HepG2 (cell line): Measurements from ENCODE around the gene SERPINA6. TPM values are rescaled to one million over a fixed set of nuclear protein-coding genes. Genes with fewer than 3 reads are reported as not detected.

Source experiments
- TMF1 ChIP-seq: sonication (generic); formaldehyde crosslinking; IDR thresholded peaks from 2 replicates; pipeline ENCODE4 v1.8.1; 2022; ENCODE audit warnings: low read depth, missing genetic modification reagents
- ZBTB1 ChIP-seq: sonication (generic); formaldehyde crosslinking; IDR thresholded peaks from 2 replicates; pipeline ENCODE4 v1.4.0; 2020; ENCODE audit warnings: missing genetic modification reagents, borderline replicate concordance
- ZBTB3 ChIP-seq: sonication (generic); formaldehyde crosslinking; IDR thresholded peaks from 2 replicates; pipeline ENCODE4 v1.4.0; 2020; ENCODE audit warnings: low read depth, mild to moderate bottlenecking, moderate library complexity, missing genetic modification reagents, borderline replicate concordance
- ZBTB8A ChIP-seq: sonication (generic); formaldehyde crosslinking; IDR thresholded peaks from 2 replicates; pipeline ENCODE4 v1.4.0; 2020; ENCODE audit warnings: mild to moderate bottlenecking, low read depth, missing genetic modification reagents, borderline replicate concordance
- ZNF34 ChIP-seq: sonication (generic); formaldehyde crosslinking; IDR thresholded peaks from 2 replicates; pipeline ENCODE4 v1.4.0; 2020; ENCODE audit warnings: mild to moderate bottlenecking, missing genetic modification reagents, borderline replicate concordance
- polyA plus RNA-seq, 8 experiments: library from polyadenylated mRNA; depleted of rRNA in 3 of 8; stranded (reverse) in 7 of 8; unstranded in 1 of 8; fragments of >200 nt; fragmentation: Illumina TruSeq in 4 of 8; extraction: Trizol in 4 of 8; gene quantifications; 2 replicates each; pipeline versions ENCODE4 v1.2.1 to v1.2.3, GENCODE V29; 2011 to 2016; ENCODE audit warnings: low read depth in 4 of 8, missing spikeins in 1 of 8, mixed read lengths in 1 of 8; ENCODE audit not compliant: insufficient read depth in 1 of 8
- total RNA-seq, 5 experiments: library from RNA; depleted of rRNA; stranded (reverse); fragments of >200 nt; fragmentation: Illumina TruSeq; extraction: Trizol; gene quantifications; 2 replicates each; pipeline ENCODE4 v1.2.3, GENCODE V29; 2016; ENCODE audit warnings: low read depth in 1 of 5
- TF ChIP-seq, protein P1 (sequence below): sonication (generic); formaldehyde crosslinking; IDR thresholded peaks from 2 replicates; pipeline ENCODE4 v1.8.0; 2022; ENCODE audit warnings: low read depth, missing genetic modification reagents
- TF ChIP-seq, protein P2 (sequence below): sonication (generic); formaldehyde crosslinking; IDR thresholded peaks from 2 replicates; pipeline ENCODE4 v1.9.0; 2021; ENCODE audit warnings: missing genetic modification reagents, borderline replicate concordance
- TF ChIP-seq, protein P3 (sequence below): sonication (generic); formaldehyde crosslinking; IDR thresholded peaks from 2 replicates; pipeline ENCODE4 v1.4.0; 2020; ENCODE audit warnings: missing genetic modification reagents
- TF ChIP-seq, protein P4 (sequence below): sonication (generic); formaldehyde crosslinking; IDR thresholded peaks from 2 replicates; pipeline ENCODE4 v1.5.0; 2020; ENCODE audit warnings: missing genetic modification reagents
- TF ChIP-seq, protein P5 (sequence below): sonication (generic); formaldehyde crosslinking; IDR thresholded peaks from 2 replicates; pipeline ENCODE4 v1.4.0; 2020; ENCODE audit warnings: missing genetic modification reagents, borderline replicate concordance
- TF ChIP-seq, protein P6 (sequence below): sonication (generic); formaldehyde crosslinking; conservative IDR thresholded peaks from 2 replicates; pipeline ENCODE4 v1.8.1; 2023; ENCODE audit warnings: missing genetic modification reagents
- TF ChIP-seq, protein P7 (sequence below): IDR thresholded peaks from 2 replicates; pipeline ENCODE4 v1.6.1; 2016; ENCODE audit warnings: missing genetic modification reagents, missing compliant biosample characterization

The SERPINA6 gene
- total and polyA plus RNA-seq, 2 of the 13 experiments (the other 11 are each of a cell fraction or from before 2014, with no cell fraction given): 260 to 333 TPM

DNA sequence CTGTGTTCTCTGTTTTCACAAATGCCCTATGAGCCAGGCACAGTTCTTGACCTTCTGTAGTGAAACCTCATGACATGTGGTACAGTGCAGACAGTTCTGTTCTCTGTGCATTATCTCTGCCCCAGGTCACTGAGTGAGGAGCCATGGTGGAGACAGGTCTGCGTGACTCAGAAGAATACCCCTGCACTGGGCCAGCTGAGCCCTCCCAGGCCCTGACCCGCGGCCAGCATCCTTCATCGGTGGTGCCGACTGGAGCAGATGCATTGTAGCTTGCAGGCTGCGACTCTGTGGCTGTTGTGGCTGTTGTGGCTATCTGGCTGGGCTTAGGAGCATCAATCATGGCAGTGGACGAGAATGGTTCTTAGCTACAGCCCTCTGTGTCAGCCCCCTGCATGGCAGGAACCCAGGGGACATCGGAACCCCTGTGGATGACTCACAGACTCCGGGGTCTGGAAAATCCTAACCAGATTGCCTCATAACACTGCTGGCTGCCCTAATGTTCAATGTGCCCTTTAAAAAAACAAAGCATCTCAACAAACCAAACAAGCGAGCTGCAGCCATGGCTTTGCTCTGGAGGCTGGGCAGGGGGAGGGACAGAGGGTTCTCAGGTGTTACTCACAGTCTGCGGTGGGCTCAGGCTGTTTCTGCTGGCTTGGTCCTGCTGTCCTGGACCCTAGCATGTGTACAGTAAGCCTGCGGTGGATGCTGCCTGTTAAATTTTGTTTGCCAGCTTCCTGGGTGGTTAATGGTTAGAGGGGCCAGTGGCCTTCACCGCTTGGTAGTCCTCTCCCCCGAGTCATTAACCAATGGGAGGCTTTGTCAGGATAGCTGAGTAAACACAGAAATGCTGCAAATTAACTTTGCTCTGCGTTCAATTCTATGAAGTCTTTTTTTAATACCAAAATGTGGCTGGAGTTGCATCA is at the start of gene SERPINA6 (continued):
- TF ChIP-seq, protein P1, sequence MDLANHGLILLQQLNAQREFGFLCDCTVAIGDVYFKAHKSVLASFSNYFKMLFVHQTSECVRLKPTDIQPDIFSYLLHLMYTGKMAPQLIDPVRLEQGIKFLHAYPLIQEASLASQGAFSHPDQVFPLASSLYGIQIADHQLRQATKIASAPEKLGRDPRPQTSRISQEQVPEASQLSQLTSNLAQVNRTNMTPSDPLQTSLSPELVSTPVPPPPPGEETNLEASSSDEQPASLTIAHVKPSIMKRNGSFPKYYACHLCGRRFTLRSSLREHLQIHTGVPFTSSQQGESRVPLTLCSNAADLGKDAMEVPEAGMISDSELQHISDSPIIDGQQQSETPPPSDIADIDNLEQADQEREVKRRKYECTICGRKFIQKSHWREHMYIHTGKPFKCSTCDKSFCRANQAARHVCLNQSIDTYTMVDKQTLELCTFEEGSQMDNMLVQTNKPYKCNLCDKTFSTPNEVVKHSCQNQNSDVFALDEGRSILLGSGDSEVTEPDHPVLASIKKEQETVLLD (CRISPR knock-in tag): no peak
- TF ChIP-seq, protein P2, sequence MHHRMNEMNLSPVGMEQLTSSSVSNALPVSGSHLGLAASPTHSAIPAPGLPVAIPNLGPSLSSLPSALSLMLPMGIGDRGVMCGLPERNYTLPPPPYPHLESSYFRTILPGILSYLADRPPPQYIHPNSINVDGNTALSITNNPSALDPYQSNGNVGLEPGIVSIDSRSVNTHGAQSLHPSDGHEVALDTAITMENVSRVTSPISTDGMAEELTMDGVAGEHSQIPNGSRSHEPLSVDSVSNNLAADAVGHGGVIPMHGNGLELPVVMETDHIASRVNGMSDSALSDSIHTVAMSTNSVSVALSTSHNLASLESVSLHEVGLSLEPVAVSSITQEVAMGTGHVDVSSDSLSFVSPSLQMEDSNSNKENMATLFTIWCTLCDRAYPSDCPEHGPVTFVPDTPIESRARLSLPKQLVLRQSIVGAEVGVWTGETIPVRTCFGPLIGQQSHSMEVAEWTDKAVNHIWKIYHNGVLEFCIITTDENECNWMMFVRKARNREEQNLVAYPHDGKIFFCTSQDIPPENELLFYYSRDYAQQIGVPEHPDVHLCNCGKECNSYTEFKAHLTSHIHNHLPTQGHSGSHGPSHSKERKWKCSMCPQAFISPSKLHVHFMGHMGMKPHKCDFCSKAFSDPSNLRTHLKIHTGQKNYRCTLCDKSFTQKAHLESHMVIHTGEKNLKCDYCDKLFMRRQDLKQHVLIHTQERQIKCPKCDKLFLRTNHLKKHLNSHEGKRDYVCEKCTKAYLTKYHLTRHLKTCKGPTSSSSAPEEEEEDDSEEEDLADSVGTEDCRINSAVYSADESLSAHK (CRISPR knock-in tag): no peak
- TF ChIP-seq TMF1 (peak; percentile 50; the same call in 1 of the 2 replicates), ZBTB8A (CRISPR knock-in tag) (no peak), ZBTB3 (CRISPR knock-in tag) (no peak), ZBTB1 (CRISPR knock-in tag) (no peak), ZNF34 (CRISPR knock-in tag) (no peak)
- TF ChIP-seq, protein P3, sequence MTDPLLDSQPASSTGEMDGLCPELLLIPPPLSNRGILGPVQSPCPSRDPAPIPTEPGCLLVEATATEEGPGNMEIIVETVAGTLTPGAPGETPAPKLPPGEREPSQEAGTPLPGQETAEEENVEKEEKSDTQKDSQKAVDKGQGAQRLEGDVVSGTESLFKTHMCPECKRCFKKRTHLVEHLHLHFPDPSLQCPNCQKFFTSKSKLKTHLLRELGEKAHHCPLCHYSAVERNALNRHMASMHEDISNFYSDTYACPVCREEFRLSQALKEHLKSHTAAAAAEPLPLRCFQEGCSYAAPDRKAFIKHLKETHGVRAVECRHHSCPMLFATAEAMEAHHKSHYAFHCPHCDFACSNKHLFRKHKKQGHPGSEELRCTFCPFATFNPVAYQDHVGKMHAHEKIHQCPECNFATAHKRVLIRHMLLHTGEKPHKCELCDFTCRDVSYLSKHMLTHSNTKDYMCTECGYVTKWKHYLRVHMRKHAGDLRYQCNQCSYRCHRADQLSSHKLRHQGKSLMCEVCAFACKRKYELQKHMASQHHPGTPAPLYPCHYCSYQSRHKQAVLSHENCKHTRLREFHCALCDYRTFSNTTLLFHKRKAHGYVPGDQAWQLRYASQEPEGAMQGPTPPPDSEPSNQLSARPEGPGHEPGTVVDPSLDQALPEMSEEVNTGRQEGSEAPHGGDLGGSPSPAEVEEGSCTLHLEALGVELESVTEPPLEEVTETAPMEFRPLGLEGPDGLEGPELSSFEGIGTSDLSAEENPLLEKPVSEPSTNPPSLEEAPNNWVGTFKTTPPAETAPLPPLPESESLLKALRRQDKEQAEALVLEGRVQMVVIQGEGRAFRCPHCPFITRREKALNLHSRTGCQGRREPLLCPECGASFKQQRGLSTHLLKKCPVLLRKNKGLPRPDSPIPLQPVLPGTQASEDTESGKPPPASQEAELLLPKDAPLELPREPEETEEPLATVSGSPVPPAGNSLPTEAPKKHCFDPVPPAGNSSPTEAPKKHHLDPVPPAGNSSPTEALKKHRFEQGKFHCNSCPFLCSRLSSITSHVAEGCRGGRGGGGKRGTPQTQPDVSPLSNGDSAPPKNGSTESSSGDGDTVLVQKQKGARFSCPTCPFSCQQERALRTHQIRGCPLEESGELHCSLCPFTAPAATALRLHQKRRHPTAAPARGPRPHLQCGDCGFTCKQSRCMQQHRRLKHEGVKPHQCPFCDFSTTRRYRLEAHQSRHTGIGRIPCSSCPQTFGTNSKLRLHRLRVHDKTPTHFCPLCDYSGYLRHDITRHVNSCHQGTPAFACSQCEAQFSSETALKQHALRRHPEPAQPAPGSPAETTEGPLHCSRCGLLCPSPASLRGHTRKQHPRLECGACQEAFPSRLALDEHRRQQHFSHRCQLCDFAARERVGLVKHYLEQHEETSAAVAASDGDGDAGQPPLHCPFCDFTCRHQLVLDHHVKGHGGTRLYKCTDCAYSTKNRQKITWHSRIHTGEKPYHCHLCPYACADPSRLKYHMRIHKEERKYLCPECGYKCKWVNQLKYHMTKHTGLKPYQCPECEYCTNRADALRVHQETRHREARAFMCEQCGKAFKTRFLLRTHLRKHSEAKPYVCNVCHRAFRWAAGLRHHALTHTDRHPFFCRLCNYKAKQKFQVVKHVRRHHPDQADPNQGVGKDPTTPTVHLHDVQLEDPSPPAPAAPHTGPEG (CRISPR knock-in tag): no peak
- TF ChIP-seq, protein P4, sequence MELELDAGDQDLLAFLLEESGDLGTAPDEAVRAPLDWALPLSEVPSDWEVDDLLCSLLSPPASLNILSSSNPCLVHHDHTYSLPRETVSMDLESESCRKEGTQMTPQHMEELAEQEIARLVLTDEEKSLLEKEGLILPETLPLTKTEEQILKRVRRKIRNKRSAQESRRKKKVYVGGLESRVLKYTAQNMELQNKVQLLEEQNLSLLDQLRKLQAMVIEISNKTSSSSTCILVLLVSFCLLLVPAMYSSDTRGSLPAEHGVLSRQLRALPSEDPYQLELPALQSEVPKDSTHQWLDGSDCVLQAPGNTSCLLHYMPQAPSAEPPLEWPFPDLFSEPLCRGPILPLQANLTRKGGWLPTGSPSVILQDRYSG: no peak
- TF ChIP-seq, protein P5, sequence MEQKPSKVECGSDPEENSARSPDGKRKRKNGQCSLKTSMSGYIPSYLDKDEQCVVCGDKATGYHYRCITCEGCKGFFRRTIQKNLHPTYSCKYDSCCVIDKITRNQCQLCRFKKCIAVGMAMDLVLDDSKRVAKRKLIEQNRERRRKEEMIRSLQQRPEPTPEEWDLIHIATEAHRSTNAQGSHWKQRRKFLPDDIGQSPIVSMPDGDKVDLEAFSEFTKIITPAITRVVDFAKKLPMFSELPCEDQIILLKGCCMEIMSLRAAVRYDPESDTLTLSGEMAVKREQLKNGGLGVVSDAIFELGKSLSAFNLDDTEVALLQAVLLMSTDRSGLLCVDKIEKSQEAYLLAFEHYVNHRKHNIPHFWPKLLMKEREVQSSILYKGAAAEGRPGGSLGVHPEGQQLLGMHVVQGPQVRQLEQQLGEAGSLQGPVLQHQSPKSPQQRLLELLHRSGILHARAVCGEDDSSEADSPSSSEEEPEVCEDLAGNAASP (CRISPR knock-in tag): no peak
- TF ChIP-seq, protein P6, sequence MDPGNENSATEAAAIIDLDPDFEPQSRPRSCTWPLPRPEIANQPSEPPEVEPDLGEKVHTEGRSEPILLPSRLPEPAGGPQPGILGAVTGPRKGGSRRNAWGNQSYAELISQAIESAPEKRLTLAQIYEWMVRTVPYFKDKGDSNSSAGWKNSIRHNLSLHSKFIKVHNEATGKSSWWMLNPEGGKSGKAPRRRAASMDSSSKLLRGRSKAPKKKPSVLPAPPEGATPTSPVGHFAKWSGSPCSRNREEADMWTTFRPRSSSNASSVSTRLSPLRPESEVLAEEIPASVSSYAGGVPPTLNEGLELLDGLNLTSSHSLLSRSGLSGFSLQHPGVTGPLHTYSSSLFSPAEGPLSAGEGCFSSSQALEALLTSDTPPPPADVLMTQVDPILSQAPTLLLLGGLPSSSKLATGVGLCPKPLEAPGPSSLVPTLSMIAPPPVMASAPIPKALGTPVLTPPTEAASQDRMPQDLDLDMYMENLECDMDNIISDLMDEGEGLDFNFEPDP (CRISPR knock-in tag): no peak
- TF ChIP-seq, protein P7, sequence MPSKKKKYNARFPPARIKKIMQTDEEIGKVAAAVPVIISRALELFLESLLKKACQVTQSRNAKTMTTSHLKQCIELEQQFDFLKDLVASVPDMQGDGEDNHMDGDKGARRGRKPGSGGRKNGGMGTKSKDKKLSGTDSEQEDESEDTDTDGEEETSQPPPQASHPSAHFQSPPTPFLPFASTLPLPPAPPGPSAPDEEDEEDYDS: peak; percentile 97
